ENCODE results near the gene KCNJ10.

- no peak for TF ChIP-seq CTCF (IDR thresholded peaks at IDR 0.05; ENCODE audit: low read depth, low read length, poor library complexity, severe bottlenecking)
- no peak for TF ChIP-seq EZH2phosphoT487 (IDR thresholded peaks at IDR 0.05; ENCODE audit: borderline replicate concordance, low read length)
These were observed 107.8 kb downstream of the KCNJ10 start for GRCh38 chr1:159962176-159962575.
